MM.1S (cell line): Measurements from ENCODE around the gene SMURF1.

Experiments used
- CTCF ChIP-seq: fragments of 300-600 bp; sonication (generic); IDR thresholded peaks from 2 replicates; pipeline ENCODE4 v1.5.1; 2016; ENCODE audit warnings: antibody characterized with exemption, low read length, mixed read lengths
- EZH2 ChIP-seq: fragments of 300-600 bp; sonication (generic); optimal IDR thresholded peaks from 2 replicates; pipeline ENCODE3; 2017; ENCODE audit warnings: low read depth, mild to moderate bottlenecking, antibody characterized with exemption, low read length, mixed read lengths
- EZH2phosphoT487 ChIP-seq: fragments of 300-600 bp; sonication (generic); IDR thresholded peaks from 2 replicates; pipeline ENCODE4 v1.6.1; 2018; ENCODE audit warnings: antibody characterized with exemption, low read length

GRCh38 chr7:99000196-99000903 lies 143.6 kb downstream of the SMURF1 start:
- TF ChIP-seq EZH2phosphoT487 (no peak), CTCF (no peak), EZH2 (no peak)
